Colonic mucosa (tissue), 4 donors: ENCODE data around the gene C8A. TPM values are rescaled to one million over a fixed set of nuclear protein-coding genes. Genes with fewer than 3 reads are reported as not detected.

Source experiments
- DNase-seq: peaks from one replicate; pipeline ENCODE4 v3.0.0-alpha.2; 2020
- H3K27ac ChIP-seq: fragments of 200-600 bp; one replicate; pipeline ENCODE4 v1.8.0; 2021
- H3K27me3 ChIP-seq: fragments of 200-600 bp; one replicate; pipeline ENCODE4 v1.8.0; 2021
- H3K36me3 ChIP-seq: fragments of 200-600 bp; one replicate; pipeline ENCODE4 v1.8.0; 2021
- H3K4me1 ChIP-seq: fragments of 200-600 bp; one replicate; pipeline ENCODE4 v1.8.0; 2021; ENCODE audit warnings: mild to moderate bottlenecking
- H3K4me3 ChIP-seq: fragments of 200-600 bp; one replicate; pipeline ENCODE4 v1.8.0; 2021
- H3K9ac ChIP-seq, 2 donors: one replicate each; pipeline ENCODE4 v1.7.0; 2013; ENCODE audit warnings: control low read depth in 2 of 2, low read depth in 2 of 2, low read length in 2 of 2
- H3K9me3 ChIP-seq: fragments of 200-600 bp; one replicate; pipeline ENCODE4 v1.8.0; 2021
- intact Hi-C: fragments of 100-400 bp; cut with DNase I; formaldehyde crosslinking; loops from one replicate; pipeline ENCODE4 v1.14.1; 2022
- total RNA-seq, 2 donors: library from RNA; stranded (reverse); fragmentation: NEBNext Ultra II Directional in 1 of 2; extraction: Animal tissue kit (Norgen Biotek cat#: 25700) in 1 of 2; gene quantifications; one replicate each; pipeline ENCODE4 v1.2.1, GENCODE V29; 2021
- TF ChIP-seq, protein P1 (sequence below): fragments of 200-600 bp; IDR thresholded peaks from one replicate; pipeline ENCODE4 v1.8.0; 2022; ENCODE audit warnings: antibody characterized with exemption, mild to moderate bottlenecking
- donor health status: healthy.
- donor health status: DM: no; HTN: no; CAD: no.
- donor health status: DM: no; HTN: no; CAD: no.

C8A gene
- total RNA-seq, 2 donors from 2014 or later, result not detected

DNA sequence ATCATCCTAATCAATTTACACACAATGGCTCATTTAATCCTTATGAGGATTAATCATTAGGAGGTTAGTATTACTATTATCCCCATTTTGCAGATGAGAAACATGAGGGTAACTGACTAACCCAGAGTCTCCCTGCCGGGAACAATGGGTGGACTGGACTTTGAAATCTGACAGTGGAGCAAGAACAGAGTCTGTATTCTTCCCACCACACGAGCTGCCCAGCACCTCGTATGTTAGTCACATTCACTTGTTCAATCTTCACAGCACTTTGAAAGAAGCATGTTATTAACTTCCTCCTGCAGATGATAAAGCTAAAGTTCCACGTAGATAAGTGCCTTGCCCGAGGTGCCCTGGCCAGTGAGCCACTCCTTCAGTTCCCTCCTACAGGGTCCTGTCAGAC, 98.8 kb downstream of the C8A start:
- Histone ChIP-seq H3K27me3 (no peaks in the 10 kb centered on the region), H3K36me3 (no peaks in the 10 kb centered on the region), H3K9ac (no peak overlapping the region), H3K27ac (no peak overlapping the region), H3K9me3 (no peaks in the 10 kb centered on the region), H3K4me1 (no peaks in the 10 kb centered on the region), H3K4me3 (no peak overlapping the region)
- TF ChIP-seq, protein P1, sequence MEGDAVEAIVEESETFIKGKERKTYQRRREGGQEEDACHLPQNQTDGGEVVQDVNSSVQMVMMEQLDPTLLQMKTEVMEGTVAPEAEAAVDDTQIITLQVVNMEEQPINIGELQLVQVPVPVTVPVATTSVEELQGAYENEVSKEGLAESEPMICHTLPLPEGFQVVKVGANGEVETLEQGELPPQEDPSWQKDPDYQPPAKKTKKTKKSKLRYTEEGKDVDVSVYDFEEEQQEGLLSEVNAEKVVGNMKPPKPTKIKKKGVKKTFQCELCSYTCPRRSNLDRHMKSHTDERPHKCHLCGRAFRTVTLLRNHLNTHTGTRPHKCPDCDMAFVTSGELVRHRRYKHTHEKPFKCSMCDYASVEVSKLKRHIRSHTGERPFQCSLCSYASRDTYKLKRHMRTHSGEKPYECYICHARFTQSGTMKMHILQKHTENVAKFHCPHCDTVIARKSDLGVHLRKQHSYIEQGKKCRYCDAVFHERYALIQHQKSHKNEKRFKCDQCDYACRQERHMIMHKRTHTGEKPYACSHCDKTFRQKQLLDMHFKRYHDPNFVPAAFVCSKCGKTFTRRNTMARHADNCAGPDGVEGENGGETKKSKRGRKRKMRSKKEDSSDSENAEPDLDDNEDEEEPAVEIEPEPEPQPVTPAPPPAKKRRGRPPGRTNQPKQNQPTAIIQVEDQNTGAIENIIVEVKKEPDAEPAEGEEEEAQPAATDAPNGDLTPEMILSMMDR, result no peak
- no peak for DNase-seq
- intact Hi-C loops, result no loop called here

DNA sequence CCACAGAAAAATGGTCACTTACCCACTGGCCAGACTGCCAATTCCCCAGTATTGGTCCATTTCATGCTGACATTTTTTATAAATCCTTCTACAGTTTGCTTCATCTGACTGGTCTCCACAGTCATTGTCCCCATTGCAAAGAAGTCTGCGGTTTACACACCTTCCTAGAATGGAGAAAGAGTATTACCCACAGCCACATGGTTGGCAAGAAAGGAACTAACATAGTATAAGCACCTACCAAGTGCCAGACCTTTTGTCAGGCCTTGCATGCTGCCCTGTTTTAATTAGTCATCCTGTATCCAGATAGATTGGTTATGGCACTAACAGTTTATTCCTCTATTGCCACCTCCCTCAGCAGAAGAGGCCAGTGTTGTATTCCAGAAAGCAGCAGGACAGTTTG, 100.1 kb downstream of the C8A start:
- Histone ChIP-seq H3K4me3 (no peak overlapping the region), H3K27ac (no peak overlapping the region), H3K9me3 (no peaks in the 10 kb centered on the region), H3K36me3 (no peaks in the 10 kb centered on the region), H3K9ac (no peak overlapping the region), H3K27me3 (no peaks in the 10 kb centered on the region), H3K4me1 (no peaks in the 10 kb centered on the region)
- intact Hi-C loops, result no loop called here
- TF ChIP-seq, protein P1, result no peak
- no peak for DNase-seq

DNA sequence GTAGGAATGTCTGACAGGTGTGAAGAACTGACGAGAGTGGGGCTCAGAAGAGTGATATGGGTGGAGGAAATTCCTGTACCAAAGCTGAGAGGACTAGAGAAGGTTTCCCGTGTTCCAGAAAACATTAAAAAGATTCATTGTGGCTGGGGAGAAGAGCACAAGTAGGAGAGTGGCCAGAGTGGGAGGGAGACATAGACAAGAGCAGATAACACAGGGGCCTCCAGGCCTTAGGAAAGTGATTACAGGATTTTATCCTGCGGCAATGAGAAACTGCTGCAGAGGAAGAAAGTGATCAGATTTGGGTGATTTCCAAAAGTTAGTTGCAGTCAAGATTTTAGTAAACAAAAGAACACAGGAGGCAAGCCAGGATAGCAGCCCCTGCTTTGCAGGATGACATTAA, 103.3 kb downstream of the C8A start:
- Histone ChIP-seq H3K36me3 (no peaks in the 10 kb centered on the region), H3K27me3 (no peaks in the 10 kb centered on the region), H3K9me3 (no peaks in the 10 kb centered on the region), H3K9ac (no peak overlapping the region), H3K4me1 (no peaks in the 10 kb centered on the region), H3K4me3 (no peak overlapping the region), H3K27ac (no peak overlapping the region)
- intact Hi-C loops, result no loop called here
- TF ChIP-seq, protein P1, result no peak
- no peak for DNase-seq

DNA sequence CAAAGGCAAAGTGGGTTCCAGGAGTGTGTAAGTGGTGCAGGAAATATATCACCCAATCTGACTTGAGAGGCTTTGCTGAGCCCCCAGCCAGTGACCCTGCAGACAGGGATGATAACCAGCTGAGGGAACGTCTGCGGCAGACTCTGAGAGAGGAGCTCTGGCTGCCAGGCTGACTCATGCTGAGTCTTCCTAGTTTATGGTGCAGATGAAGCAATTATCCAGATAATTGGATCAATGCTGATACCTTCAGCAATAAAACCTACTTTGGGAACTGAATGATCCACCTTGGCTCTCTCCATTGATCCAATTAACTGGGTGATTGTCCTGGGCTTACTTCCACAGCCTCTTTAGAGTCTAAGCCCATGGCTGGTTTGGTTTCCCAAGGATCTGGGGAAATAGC, 103.9 kb downstream of the C8A start:
- intact Hi-C loops, result no loop called here
- Histone ChIP-seq H3K27ac (no peak overlapping the region), H3K27me3 (no peaks in the 10 kb centered on the region), H3K4me1 (no peaks in the 10 kb centered on the region), H3K9ac (no peak overlapping the region), H3K9me3 (no peaks in the 10 kb centered on the region), H3K36me3 (no peaks in the 10 kb centered on the region), H3K4me3 (no peak overlapping the region)
- TF ChIP-seq, protein P1, result no peak
- DNase-seq, result no peak

DNA sequence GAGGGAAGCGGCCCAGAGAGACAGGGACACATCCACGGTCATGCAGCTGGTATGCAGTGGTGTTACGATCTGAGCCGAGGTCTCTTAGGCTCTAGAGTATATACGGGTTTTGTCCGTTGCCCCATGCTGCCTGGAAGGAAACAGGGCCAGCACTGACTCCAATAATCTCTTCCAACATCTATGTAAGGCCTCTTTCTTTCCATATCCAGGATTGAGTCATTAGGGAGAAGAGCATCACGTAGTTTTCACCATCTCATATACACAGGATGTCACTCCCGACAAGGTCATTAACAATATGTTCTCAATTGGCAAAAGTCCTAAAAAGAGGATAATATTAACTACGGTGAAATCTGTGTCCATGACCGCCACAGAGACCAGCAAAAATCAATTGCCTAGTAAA, 106.8 kb downstream of the C8A start:
- TF ChIP-seq, protein P1, result no peak
- no peaks in the 10 kb centered on the region for H3K4me1 ChIP-seq
- no peak overlapping the region for H3K4me3 ChIP-seq
- no peaks in the 10 kb centered on the region for H3K9me3 ChIP-seq
- no peak overlapping the region for H3K27ac ChIP-seq
- H3K27me3 ChIP-seq, result no peaks in the 10 kb centered on the region
- intact Hi-C loops, result no loop called here
- H3K36me3 ChIP-seq, result no peaks in the 10 kb centered on the region
- H3K9ac ChIP-seq, result no peak overlapping the region
- no peak for DNase-seq

DNA sequence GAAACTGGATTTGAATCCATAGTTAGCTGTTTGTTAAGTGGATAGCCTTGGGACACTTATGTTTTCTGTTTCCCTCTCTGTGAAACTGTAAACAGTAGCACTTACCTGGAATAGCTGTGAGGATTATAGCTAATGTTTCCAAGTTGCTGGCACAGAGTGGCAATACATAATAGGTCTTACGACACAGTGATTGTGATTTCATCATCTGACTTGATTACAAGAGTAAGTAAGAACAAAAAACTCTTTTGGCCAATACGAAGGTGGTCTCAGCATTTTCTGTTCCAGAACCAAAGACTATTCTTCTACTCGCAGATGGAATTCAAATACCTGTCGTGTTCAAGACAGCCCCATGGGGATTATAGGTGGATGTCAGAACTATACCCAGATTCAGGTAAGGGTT, 109.1 kb downstream of the C8A start:
- DNase-seq, result no peak
- Histone ChIP-seq H3K4me3 (no peak overlapping the region), H3K9me3 (no peaks in the 10 kb centered on the region), H3K36me3 (no peaks in the 10 kb centered on the region), H3K4me1 (no peaks in the 10 kb centered on the region), H3K27me3 (no peaks in the 10 kb centered on the region), H3K27ac (no peak overlapping the region), H3K9ac (no peak overlapping the region)
- TF ChIP-seq, protein P1, result no peak
- intact Hi-C loops, result no loop called here
